GM12878 (cell line): ENCODE results near the gene ZDHHC5. TPM values are rescaled to one million over a fixed set of nuclear protein-coding genes. Genes with fewer than 3 reads are reported as not detected.

Experiments
- BHLHE40 ChIP-seq, 2 experiments: fragments of 450-650 bp in 1 of 2; IDR thresholded peaks; 2 replicates each; pipeline ENCODE4 v1.6.1; 2011 to 2017; ENCODE audit warnings: low read depth in 2 of 2, borderline replicate concordance in 1 of 2, improper control_type of control experiment in 1 of 2, low read length in 1 of 2, mild to moderate bottlenecking in 1 of 2
- DPF2 ChIP-seq: fragments of 450-650 bp; IDR thresholded peaks from 2 replicates; pipeline ENCODE4 v1.6.1; 2017; ENCODE audit warnings: mild to moderate bottlenecking
- EZH2 ChIP-seq: IDR thresholded peaks from 2 replicates; pipeline ENCODE4 v1.6.1; 2012; ENCODE audit warnings: low read depth, mild to moderate bottlenecking, control low read depth, inconsistent platforms, low read length, borderline replicate concordance; ENCODE audit not compliant: control insufficient read depth
- HDAC6 ChIP-seq: fragments of 200-600 bp; sonication (generic); IDR thresholded peaks from one replicate; pipeline ENCODE4 v1.8.0; 2017; ENCODE audit warnings: antibody characterized with exemption; ENCODE audit not compliant: unreplicated experiment
- PAX8 ChIP-seq: fragments of 450-650 bp; IDR thresholded peaks from 2 replicates; pipeline ENCODE4 v1.6.1; 2017; ENCODE audit warnings: mild to moderate bottlenecking, moderate library complexity
- SUPT20H ChIP-seq: IDR thresholded peaks from 2 replicates; pipeline ENCODE4 v1.6.1; 2011; ENCODE audit warnings: low read depth, mild to moderate bottlenecking, low read length, moderate library complexity, borderline replicate concordance; ENCODE audit not compliant: control insufficient read depth
- ZNF24 ChIP-seq: fragments of 450-650 bp; IDR thresholded peaks from 2 replicates; pipeline ENCODE4 v1.6.1; 2017; ENCODE audit warnings: antibody characterized with exemption, mild to moderate bottlenecking
- polyA plus RNA-seq, 11 experiments: library from polyadenylated mRNA; depleted of rRNA in 4 of 11; unstranded in 6 of 11; stranded (reverse) in 5 of 11; fragments of >200 nt; fragmentation: Nextera tagmentation in 4 of 11; fragmentation: Illumina TruSeq in 1 of 11; extraction: Ambion mirVana in 4 of 11; extraction: Trizol in 1 of 11; gene quantifications; 1 replicate in 1 of 11; 2 replicates in 10 of 11; pipeline versions ENCODE4 v1.2.1 to v1.2.3, GENCODE V29; 2011 to 2016; ENCODE audit warnings: inconsistent platforms in 2 of 11, missing spikeins in 2 of 11, low read depth in 1 of 11
- total RNA-seq, 4 experiments: library from RNA; depleted of rRNA in 3 of 4; stranded (reverse); fragments of >200 nt in 3 of 4; fragmentation: Illumina TruSeq in 1 of 4; extraction: Trizol in 1 of 4; gene quantifications; 2 replicates each; pipeline versions ENCODE4 v1.2.1 to v1.2.3, GENCODE V29; 2013 to 2021
- TF ChIP-seq, protein P1 (sequence below): fragments of 450-650 bp; IDR thresholded peaks from 2 replicates; pipeline ENCODE4 v1.6.1; 2016; ENCODE audit warnings: mild to moderate bottlenecking, moderate library complexity, borderline replicate concordance
- TF ChIP-seq, protein P2 (sequence below): fragments of 450-650 bp; IDR thresholded peaks from 2 replicates; pipeline ENCODE4 v1.6.1; 2017; ENCODE audit warnings: low read depth, mild to moderate bottlenecking, moderate library complexity
- TF ChIP-seq, protein P3 (sequence below): IDR thresholded peaks from 2 replicates; pipeline ENCODE4 v1.6.1; 2012; ENCODE audit warnings: low read depth, low read length, improper control_type of control experiment
- TF ChIP-seq, protein P4 (sequence below): fragments of 450-650 bp; IDR thresholded peaks from 2 replicates; pipeline ENCODE4 v1.6.1; 2017; ENCODE audit warnings: borderline replicate concordance
- TF ChIP-seq, protein P5 (sequence below): fragments of 450-650 bp; conservative IDR thresholded peaks from 2 replicates; pipeline ENCODE4 v1.6.1; 2017; ENCODE audit warnings: mild to moderate bottlenecking, moderate library complexity
- TF ChIP-seq, protein P6 (sequence below): fragments of 450-650 bp; IDR thresholded peaks from 2 replicates; pipeline ENCODE4 v1.6.1; 2017; ENCODE audit warnings: mild to moderate bottlenecking, low read depth, inconsistent platforms; ENCODE audit not compliant: poor library complexity, severe bottlenecking

Gene ZDHHC5
- total and polyA plus RNA-seq, 10 of the 15 experiments (the other 5 are each of a cell fraction or from before 2014, with no cell fraction given) = 3.9 to 61.3 (median 37.6) TPM

DNA sequence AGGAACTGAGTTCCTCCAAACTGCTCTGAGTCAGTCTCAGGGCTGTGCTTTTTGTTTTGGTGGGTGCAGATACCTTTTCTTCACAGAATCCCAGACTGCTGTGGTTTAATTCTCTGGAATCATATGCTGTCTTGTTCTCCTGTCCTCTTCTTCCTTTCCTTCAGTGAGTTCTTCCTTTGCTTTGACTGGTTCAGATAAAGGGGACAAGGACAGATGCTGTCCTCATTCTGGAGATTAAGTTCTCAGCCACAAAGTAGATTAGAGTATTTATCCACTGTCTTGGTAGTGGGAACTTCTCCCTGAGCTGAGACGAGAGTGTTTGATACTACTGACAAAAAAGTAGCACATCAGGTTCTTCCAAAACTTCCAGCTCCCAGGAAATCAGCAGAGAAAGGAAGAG, 13.3 kb downstream of the ZDHHC5 start (continued):
- TF ChIP-seq, protein P1, sequence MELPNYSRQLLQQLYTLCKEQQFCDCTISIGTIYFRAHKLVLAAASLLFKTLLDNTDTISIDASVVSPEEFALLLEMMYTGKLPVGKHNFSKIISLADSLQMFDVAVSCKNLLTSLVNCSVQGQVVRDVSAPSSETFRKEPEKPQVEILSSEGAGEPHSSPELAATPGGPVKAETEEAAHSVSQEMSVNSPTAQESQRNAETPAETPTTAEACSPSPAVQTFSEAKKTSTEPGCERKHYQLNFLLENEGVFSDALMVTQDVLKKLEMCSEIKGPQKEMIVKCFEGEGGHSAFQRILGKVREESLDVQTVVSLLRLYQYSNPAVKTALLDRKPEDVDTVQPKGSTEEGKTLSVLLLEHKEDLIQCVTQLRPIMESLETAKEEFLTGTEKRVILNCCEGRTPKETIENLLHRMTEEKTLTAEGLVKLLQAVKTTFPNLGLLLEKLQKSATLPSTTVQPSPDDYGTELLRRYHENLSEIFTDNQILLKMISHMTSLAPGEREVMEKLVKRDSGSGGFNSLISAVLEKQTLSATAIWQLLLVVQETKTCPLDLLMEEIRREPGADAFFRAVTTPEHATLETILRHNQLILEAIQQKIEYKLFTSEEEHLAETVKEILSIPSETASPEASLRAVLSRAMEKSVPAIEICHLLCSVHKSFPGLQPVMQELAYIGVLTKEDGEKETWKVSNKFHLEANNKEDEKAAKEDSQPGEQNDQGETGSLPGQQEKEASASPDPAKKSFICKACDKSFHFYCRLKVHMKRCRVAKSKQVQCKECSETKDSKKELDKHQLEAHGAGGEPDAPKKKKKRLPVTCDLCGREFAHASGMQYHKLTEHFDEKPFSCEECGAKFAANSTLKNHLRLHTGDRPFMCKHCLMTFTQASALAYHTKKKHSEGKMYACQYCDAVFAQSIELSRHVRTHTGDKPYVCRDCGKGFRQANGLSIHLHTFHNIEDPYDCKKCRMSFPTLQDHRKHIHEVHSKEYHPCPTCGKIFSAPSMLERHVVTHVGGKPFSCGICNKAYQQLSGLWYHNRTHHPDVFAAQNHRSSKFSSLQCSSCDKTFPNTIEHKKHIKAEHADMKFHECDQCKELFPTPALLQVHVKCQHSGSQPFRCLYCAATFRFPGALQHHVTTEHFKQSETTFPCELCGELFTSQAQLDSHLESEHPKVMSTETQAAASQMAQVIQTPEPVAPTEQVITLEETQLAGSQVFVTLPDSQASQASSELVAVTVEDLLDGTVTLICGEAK = no peak
- TF ChIP-seq PAX8 (no peak), EZH2 (no peak), HDAC6 (no peak), SUPT20H (no peak), ZNF24 (no peak), BHLHE40 (IDR thresholded peaks at IDR 0.05; ENCODE audit: borderline replicate concordance in 1 of 2, low read depth in 2 of 2, low read length in 1 of 2) (no peak), DPF2 (no peak)
- TF ChIP-seq, protein P2, sequence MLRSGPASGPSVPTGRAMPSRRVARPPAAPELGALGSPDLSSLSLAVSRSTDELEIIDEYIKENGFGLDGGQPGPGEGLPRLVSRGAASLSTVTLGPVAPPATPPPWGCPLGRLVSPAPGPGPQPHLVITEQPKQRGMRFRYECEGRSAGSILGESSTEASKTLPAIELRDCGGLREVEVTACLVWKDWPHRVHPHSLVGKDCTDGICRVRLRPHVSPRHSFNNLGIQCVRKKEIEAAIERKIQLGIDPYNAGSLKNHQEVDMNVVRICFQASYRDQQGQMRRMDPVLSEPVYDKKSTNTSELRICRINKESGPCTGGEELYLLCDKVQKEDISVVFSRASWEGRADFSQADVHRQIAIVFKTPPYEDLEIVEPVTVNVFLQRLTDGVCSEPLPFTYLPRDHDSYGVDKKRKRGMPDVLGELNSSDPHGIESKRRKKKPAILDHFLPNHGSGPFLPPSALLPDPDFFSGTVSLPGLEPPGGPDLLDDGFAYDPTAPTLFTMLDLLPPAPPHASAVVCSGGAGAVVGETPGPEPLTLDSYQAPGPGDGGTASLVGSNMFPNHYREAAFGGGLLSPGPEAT = no peak
- TF ChIP-seq, protein P3, sequence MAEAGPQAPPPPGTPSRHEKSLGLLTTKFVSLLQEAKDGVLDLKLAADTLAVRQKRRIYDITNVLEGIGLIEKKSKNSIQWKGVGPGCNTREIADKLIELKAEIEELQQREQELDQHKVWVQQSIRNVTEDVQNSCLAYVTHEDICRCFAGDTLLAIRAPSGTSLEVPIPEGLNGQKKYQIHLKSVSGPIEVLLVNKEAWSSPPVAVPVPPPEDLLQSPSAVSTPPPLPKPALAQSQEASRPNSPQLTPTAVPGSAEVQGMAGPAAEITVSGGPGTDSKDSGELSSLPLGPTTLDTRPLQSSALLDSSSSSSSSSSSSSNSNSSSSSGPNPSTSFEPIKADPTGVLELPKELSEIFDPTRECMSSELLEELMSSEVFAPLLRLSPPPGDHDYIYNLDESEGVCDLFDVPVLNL = no peak
- TF ChIP-seq, protein P4, sequence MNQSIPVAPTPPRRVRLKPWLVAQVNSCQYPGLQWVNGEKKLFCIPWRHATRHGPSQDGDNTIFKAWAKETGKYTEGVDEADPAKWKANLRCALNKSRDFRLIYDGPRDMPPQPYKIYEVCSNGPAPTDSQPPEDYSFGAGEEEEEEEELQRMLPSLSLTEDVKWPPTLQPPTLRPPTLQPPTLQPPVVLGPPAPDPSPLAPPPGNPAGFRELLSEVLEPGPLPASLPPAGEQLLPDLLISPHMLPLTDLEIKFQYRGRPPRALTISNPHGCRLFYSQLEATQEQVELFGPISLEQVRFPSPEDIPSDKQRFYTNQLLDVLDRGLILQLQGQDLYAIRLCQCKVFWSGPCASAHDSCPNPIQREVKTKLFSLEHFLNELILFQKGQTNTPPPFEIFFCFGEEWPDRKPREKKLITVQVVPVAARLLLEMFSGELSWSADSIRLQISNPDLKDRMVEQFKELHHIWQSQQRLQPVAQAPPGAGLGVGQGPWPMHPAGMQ = no peak
- TF ChIP-seq, protein P5, sequence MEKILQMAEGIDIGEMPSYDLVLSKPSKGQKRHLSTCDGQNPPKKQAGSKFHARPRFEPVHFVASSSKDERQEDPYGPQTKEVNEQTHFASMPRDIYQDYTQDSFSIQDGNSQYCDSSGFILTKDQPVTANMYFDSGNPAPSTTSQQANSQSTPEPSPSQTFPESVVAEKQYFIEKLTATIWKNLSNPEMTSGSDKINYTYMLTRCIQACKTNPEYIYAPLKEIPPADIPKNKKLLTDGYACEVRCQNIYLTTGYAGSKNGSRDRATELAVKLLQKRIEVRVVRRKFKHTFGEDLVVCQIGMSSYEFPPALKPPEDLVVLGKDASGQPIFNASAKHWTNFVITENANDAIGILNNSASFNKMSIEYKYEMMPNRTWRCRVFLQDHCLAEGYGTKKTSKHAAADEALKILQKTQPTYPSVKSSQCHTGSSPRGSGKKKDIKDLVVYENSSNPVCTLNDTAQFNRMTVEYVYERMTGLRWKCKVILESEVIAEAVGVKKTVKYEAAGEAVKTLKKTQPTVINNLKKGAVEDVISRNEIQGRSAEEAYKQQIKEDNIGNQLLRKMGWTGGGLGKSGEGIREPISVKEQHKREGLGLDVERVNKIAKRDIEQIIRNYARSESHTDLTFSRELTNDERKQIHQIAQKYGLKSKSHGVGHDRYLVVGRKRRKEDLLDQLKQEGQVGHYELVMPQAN = no peak
- TF ChIP-seq, protein P6, sequence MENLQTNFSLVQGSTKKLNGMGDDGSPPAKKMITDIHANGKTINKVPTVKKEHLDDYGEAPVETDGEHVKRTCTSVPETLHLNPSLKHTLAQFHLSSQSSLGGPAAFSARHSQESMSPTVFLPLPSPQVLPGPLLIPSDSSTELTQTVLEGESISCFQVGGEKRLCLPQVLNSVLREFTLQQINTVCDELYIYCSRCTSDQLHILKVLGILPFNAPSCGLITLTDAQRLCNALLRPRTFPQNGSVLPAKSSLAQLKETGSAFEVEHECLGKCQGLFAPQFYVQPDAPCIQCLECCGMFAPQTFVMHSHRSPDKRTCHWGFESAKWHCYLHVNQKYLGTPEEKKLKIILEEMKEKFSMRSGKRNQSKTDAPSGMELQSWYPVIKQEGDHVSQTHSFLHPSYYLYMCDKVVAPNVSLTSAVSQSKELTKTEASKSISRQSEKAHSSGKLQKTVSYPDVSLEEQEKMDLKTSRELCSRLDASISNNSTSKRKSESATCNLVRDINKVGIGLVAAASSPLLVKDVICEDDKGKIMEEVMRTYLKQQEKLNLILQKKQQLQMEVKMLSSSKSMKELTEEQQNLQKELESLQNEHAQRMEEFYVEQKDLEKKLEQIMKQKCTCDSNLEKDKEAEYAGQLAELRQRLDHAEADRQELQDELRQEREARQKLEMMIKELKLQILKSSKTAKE = no peak
